ENCODE results near the gene BTBD7. TPM values are rescaled to one million over a fixed set of nuclear protein-coding genes. Genes with fewer than 3 reads are reported as not detected.

BTBD7 gene
- total and polyA plus RNA-seq, 9 donors: 10.9 to 42.2 (median 32.7) TPM

GRCh38 chr14:93271111-93271510 is 61.7 kb downstream of the BTBD7 start:
- intact Hi-C loops (cut with DNase I): no loop called here
- H3K4me3 ChIP-seq: no peak overlapping the region
- no peaks in the 10 kb centered on the region for H3K4me1 ChIP-seq (ENCODE audit: insufficient read depth)
- 66 to 72% (median 70%) methylated on average over 6 of the region's 6 CpGs for WGBS, 3 donors
- H3K9me3 ChIP-seq: no peaks in the 10 kb centered on the region
- no peak overlapping the region for H3K27ac ChIP-seq
- TF ChIP-seq CTCF (IDR thresholded peaks at IDR 0.05) (no peak), EP300 (IDR thresholded peaks at IDR 0.05) (no peak), POLR2A (IDR thresholded peaks at IDR 0.05) (no peak)
- no peaks in the 10 kb centered on the region for H3K36me3 ChIP-seq
- no peaks in the 10 kb centered on the region for H3K27me3 ChIP-seq
- DNase-seq: no peak

- TF ChIP-seq EP300 (IDR thresholded peaks at IDR 0.05): no peak
- no peak for TF ChIP-seq CTCF (IDR thresholded peaks at IDR 0.05)
- TF ChIP-seq POLR2A (IDR thresholded peaks at IDR 0.05): no peak
- Histone ChIP-seq H3K36me3 (no peaks in the 10 kb centered on the region), H3K4me1 (ENCODE audit: insufficient read depth) (no peaks in the 10 kb centered on the region), H3K27me3 (no peaks in the 10 kb centered on the region), H3K9me3 (no peaks in the 10 kb centered on the region), H3K27ac (no peak overlapping the region), H3K4me3 (no peak overlapping the region)
- intact Hi-C loops (cut with DNase I): no loop called here
- WGBS, 3 donors: 76 to 84% (median 83%) methylated on average over 10 of the region's 10 CpGs
- no peak for DNase-seq
Measured at GRCh38 chr14:93269341-93270068, 63.3 kb downstream of the BTBD7 start.

GRCh38 chr14:93268406-93268805 is 64.4 kb downstream of the BTBD7 start:
- Histone ChIP-seq H3K4me3 (no peak overlapping the region), H3K27me3 (no peaks in the 10 kb centered on the region), H3K36me3 (no peaks in the 10 kb centered on the region), H3K27ac (no peak overlapping the region), H3K4me1 (ENCODE audit: insufficient read depth) (no peaks in the 10 kb centered on the region), H3K9me3 (no peaks in the 10 kb centered on the region)
- 96 to 100% (median 97%) methylated on average over 1 of the region's 1 CpG for WGBS, 3 donors
- TF ChIP-seq POLR2A (IDR thresholded peaks at IDR 0.05) (no peak), EP300 (IDR thresholded peaks at IDR 0.05) (no peak), CTCF (IDR thresholded peaks at IDR 0.05) (no peak)
- DNase-seq: no peak
- intact Hi-C loops (cut with DNase I): no loop called here

GRCh38 chr14:93267149-93267711 is 65.6 kb downstream of the BTBD7 start:
- no peak for DNase-seq
- H3K4me1 ChIP-seq (ENCODE audit: insufficient read depth): no peaks in the 10 kb centered on the region
- WGBS, 3 donors: 81 to 83% (median 82%) methylated on average over 3 of the region's 3 CpGs
- H3K27ac ChIP-seq: no peak overlapping the region
- no peaks in the 10 kb centered on the region for H3K27me3 ChIP-seq
- no peaks in the 10 kb centered on the region for H3K36me3 ChIP-seq
- no peak for TF ChIP-seq POLR2A (IDR thresholded peaks at IDR 0.05)
- no peak for TF ChIP-seq CTCF (IDR thresholded peaks at IDR 0.05)
- no peak for TF ChIP-seq EP300 (IDR thresholded peaks at IDR 0.05)
- intact Hi-C loops (cut with DNase I): no loop called here
- no peak overlapping the region for H3K4me3 ChIP-seq
- no peaks in the 10 kb centered on the region for H3K9me3 ChIP-seq

Measured in ovary (tissue), 9 donors.